MM.1S (cell line): ENCODE data around the gene ABHD12.

ENCODE experiments used
- EZH2 ChIP-seq: fragments of 300-600 bp; sonication (generic); optimal IDR thresholded peaks from 2 replicates; pipeline ENCODE3; 2017; ENCODE audit warnings: low read depth, mild to moderate bottlenecking, antibody characterized with exemption, low read length, mixed read lengths
- EZH2phosphoT487 ChIP-seq: fragments of 300-600 bp; sonication (generic); IDR thresholded peaks from 2 replicates; pipeline ENCODE4 v1.6.1; 2018; ENCODE audit warnings: antibody characterized with exemption, low read length
- TF ChIP-seq, protein P1 (sequence below): fragments of 300-600 bp; sonication (generic); IDR thresholded peaks from 2 replicates; pipeline ENCODE4 v1.5.1; 2016; ENCODE audit warnings: antibody characterized with exemption, low read length, mixed read lengths

DNA sequence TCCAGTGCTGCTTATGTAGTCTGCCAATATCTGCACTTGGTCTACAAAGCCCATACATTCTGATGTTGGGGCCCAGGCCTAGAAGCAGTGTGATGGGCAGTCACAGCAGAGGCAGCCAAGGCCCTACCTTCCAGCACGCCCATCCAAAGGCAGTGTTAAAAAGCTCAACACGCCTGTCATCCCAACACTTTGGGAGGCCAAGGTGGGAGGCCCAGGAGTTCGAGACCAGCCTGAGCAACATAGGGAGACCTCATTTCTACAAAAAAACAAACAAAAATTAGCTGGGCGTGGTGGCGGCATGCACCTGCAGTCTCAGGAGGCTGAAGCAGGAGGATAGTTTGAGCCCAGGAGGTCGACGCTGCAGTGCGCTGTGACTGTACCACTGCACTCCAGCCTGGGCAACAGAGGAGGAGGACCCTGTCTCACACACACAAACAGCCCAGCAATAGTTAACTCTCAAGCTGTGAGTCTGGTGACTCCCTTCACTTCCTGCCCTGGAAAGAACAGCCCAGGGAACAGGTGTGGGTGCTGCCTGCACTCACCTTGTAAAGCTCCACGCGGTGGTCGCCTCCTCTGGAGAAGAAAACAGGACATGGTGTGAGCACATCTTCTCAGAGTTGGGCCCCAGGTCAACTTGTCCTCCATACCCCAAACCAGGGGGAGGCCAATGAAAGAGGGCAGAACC, 74.0 kb downstream of the ABHD12 start:
- TF ChIP-seq, protein P1, sequence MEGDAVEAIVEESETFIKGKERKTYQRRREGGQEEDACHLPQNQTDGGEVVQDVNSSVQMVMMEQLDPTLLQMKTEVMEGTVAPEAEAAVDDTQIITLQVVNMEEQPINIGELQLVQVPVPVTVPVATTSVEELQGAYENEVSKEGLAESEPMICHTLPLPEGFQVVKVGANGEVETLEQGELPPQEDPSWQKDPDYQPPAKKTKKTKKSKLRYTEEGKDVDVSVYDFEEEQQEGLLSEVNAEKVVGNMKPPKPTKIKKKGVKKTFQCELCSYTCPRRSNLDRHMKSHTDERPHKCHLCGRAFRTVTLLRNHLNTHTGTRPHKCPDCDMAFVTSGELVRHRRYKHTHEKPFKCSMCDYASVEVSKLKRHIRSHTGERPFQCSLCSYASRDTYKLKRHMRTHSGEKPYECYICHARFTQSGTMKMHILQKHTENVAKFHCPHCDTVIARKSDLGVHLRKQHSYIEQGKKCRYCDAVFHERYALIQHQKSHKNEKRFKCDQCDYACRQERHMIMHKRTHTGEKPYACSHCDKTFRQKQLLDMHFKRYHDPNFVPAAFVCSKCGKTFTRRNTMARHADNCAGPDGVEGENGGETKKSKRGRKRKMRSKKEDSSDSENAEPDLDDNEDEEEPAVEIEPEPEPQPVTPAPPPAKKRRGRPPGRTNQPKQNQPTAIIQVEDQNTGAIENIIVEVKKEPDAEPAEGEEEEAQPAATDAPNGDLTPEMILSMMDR, result no peak
- TF ChIP-seq EZH2phosphoT487 (no peak), EZH2 (no peak)
